GM21423 (cell line): ENCODE results near the gene EPN2.
"Not testable (repeated sequence)": the region's sequence is repeated elsewhere in the genome, so short reads cannot be mapped to it uniquely, and the experiment has no call there.

Source experiments
- ATAC-seq: cut with Tn5 transposase; IDR thresholded peaks from one replicate; pipeline ENCODE4 v1.9.1; 2021; ENCODE audit warnings: mild to moderate bottlenecking, moderate library complexity; ENCODE audit not compliant: unreplicated experiment

The EPN2 gene

DNA sequence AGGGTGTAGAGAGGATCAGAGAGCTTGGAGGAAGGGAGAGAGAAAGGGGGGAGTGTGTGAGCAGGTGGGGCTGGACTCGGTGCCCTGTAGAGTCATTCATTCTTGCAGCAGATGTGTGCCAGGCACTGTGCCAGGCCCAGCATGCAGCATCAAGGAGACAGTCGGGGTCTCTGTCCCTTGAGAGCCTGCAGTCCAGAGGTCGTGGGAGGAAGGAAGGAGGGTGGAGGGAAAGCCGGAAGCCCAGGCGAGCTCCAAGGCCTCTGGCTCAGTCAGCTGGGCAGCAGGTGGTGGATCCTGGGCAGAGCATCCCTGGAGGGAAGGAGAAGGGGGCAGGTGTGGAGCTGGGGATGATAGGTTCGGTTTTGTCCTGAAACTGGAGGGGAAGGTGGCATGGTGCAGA is 27.5 kb downstream of the EPN2 start:
- no peak for ATAC-seq

DNA sequence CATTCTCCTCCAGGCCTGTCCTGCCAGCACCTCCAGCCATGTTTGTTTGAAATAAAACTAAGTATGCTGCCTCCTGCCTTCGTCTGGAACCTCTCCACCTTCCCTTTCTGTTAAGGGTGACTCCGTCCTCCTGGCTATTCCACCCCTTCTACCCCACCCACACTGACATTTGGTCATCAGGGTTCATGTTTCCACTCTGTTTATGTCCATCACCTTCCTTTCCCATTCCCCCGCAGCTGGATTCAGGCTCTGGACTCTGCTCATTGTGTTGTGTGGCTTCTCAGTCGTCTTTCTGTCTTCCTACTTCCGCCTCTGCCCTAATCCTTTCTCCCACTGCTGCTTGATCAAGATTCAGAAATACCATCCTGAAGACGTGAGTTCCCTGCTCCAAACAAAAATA is 28.6 kb downstream of the EPN2 start:
- no peak for ATAC-seq

- ATAC-seq, result no peak
These were observed 31.4 kb downstream of the EPN2 start for GRCh38 chr17:19268611-19269010.

DNA sequence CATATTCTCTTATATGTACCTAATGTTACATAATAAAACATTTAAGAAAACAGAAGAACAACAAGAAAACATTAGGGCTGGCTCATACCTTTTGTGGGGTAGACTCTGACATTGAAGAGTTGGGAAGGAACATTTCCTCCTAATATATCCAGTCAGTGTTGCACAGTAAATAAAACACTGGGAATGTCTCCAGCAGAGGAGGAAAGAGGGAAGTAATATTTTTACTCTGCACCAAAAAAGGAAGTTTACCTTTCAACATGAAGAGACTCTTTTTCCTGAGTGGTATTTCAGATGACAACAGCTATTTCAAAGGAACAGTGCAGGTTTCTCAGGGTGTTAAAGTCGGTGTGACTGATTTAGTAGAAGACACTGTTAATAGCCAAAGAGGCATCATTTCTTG is 31.9 kb downstream of the EPN2 start:
- no peak for ATAC-seq

DNA sequence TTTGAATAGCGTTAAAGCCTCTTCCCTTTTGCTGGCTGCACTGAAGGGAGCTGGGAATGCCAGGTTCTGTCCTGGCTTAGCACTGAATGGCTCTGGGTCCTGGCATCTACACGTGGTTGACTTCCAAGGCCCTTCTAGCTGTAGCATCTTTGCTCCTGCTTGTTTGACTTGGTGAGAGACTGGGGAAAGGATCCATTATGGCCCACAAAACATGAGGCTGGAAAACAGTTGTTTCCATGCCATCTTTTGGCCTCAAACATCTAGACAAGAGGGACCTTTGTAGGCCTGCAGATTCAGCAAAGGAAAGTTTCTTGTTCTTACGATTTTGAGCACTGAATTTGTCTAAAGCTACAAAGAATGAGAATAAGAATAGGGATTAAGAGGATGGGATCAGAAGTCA is 32.5 kb downstream of the EPN2 start:
- ATAC-seq, result no peak

- no peak for ATAC-seq
These were observed 33.2 kb downstream of the EPN2 start for GRCh38 chr17:19270347-19270703.

GRCh38 chr17:19270704-19271611 is 33.8 kb downstream of the EPN2 start:
- ATAC-seq, result no peak

GRCh38 chr17:19271780-19272357 is 34.7 kb downstream of the EPN2 start:
- ATAC-seq, result no peak

DNA sequence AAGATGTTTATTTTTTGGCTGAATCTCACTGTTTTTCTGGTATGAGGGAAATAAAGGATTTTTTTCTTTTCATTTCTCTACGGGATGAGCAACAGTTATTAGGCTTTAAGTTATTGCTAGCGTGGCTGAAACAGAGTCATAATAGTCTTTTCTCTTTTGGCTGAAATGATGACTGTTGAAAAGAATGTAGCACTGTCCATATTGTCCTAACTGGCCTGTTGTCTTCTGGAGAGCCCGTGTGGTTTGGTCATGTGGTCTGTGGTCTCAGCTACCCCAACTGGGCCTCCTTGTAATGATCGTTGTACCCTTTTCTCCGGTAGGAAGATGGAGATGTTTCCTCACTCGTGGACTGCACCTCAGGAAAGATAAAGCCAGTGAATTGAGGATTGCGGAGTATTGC is 36.6 kb downstream of the EPN2 start:
- no peak for ATAC-seq

DNA sequence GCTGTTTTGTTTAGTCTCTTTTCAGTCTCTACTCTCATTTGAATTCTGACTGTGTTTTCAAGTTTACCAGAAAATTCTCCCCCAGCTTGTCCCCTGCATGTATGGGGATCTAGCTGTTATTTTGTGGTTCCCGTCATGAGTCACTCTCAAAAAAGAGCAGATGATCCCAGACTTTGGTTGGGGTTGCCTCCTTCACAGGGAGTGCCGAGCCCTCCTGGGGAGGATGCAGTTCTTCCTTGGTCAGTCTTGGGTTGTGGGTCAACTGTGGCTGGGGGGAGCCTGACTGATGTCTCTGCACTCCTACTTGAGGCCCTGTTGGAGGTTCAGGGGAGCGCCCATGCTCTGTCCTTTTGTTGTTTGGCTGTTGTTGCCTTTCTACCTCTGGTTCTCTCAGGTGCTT is 37.7 kb downstream of the EPN2 start:
- no peak for ATAC-seq

DNA sequence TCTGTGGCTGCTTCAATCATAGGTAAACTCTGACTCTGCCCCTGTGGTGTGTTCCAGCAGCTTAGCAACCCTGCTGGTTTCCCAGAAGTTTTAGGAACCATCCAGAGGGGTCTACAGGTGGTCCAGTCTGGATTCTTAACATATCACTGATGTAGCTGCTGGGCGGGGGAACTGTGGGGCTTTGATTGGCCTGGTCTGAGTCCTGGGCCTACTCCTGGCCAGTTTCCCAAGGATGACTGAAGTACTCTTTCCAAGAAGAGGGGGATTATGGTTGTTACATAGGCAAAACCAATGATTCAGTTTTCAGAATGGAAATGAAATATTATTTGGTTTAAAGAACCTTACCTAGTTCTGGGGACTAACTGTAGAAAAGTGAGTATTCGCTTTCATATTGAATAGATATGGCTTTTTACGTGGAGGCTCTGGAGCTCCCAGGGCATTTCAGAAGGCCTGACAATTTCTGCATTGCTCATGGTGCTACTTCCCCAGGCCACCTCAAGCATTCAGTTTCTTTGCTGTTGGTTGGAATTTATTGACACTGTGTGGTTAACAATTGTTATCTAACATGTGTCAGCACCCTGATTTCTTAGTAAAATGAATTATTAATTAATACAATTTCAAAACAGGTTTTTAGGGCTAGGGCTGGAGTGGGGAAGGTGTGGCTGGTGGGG is 38.4 kb downstream of the EPN2 start:
- no peak for ATAC-seq

- ATAC-seq, result not testable (repeated sequence)
These were observed 41.1 kb downstream of the EPN2 start for GRCh38 chr17:19278284-19278683.

- no peak for ATAC-seq
These were observed 41.6 kb downstream of the EPN2 start for GRCh38 chr17:19278729-19279128.

GRCh38 chr17:19281161-19281560 is 44.0 kb downstream of the EPN2 start:
- ATAC-seq, result no peak

- ATAC-seq, result peak; percentile 48
These were observed 47.1 kb downstream of the EPN2 start for GRCh38 chr17:19284005-19284959.

- no peak for ATAC-seq
These were observed 48.2 kb downstream of the EPN2 start for GRCh38 chr17:19285213-19285900.

GRCh38 chr17:19286751-19287341 is 49.7 kb downstream of the EPN2 start:
- ATAC-seq, result no peak

DNA sequence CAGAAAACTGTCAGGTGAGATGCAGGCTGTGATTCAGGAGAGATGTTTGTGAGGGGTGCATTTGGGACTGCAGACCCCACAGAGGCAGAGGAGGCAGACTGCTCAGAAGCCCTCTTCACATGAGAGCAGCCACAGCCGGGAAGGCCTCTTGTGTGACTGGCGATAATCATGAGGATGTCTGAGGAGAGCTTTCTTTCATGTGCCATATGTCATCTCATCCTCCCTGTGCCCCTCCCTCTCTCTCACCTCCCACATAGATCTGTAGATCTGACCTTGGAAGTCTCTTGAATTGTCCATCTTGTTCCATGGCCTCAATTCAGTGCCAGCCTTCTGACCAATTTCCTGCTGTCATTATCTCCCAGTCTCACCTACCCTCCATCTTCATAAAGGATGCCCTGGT is 50.5 kb downstream of the EPN2 start:
- ATAC-seq, result no peak

DNA sequence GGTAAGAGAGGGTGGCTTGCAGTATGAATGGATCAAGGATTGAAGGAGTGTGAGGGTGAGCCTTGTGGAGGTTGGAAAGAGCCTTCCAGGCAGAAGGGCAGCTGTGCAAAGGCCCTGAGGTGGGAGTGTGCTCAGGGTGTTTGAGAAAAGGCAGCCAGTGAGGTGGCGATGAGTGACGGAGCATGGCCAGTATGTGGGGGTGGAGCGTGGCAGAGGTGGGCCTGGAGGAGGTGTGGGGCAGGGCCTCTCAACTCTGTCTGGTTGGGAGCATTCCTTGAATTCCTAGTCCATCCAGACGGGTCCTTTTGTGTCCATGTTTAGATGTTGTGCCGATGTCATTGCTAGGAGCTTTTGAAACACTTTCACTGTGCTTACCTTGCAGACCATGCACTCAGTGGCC is 51.3 kb downstream of the EPN2 start:
- no peak for ATAC-seq
